NB4 (cell line): Measurements from ENCODE around the gene COG2.

Source experiments
- POLR2A ChIP-seq: IDR thresholded peaks from 2 replicates; pipeline ENCODE4 v1.6.1; 2011; ENCODE audit warnings: mild to moderate bottlenecking; ENCODE audit not compliant: insufficient read length; ENCODE audit errors: extremely low read depth
- TF ChIP-seq, protein P1 (sequence below): IDR thresholded peaks from one replicate; pipeline ENCODE4 v1.5.1; 2012; ENCODE audit warnings: low read depth, low read length

DNA sequence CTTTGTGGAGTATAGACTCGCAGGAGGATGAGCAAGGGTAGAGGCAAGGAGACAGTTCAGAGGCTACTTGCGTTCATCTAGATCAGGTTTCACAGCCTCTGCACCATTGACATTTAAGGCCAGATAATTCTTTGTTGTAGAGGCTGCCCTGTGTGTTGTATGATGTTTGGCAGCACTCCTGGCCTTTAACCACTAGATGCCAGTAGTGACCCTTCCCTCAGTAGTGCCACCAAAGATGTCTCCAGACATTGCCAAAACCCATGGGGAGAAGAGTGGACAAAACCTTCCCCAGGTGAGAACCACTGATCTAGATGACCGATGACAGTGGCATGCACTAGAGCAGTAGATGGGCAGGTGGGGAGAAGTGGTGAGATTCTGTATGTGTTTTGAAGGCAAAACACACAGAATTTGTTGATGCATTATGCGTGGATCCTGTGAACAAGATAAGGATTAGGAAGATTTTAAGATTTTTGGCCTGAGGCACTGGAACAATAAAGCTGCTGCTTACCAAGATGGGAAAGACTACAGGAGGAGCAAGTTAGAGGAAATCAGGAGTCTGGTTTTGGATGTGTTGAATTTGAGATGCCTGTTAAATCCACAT lies 9.9 kb upstream of the COG2 start:
- TF ChIP-seq, protein P1, sequence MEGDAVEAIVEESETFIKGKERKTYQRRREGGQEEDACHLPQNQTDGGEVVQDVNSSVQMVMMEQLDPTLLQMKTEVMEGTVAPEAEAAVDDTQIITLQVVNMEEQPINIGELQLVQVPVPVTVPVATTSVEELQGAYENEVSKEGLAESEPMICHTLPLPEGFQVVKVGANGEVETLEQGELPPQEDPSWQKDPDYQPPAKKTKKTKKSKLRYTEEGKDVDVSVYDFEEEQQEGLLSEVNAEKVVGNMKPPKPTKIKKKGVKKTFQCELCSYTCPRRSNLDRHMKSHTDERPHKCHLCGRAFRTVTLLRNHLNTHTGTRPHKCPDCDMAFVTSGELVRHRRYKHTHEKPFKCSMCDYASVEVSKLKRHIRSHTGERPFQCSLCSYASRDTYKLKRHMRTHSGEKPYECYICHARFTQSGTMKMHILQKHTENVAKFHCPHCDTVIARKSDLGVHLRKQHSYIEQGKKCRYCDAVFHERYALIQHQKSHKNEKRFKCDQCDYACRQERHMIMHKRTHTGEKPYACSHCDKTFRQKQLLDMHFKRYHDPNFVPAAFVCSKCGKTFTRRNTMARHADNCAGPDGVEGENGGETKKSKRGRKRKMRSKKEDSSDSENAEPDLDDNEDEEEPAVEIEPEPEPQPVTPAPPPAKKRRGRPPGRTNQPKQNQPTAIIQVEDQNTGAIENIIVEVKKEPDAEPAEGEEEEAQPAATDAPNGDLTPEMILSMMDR = peak; percentile 66
- TF ChIP-seq POLR2A = no peak
